CD4-positive, alpha-beta T cell treated with Interferon alpha-2 for 1 hour (primary cell): ENCODE data around the gene CXorf58.
"Not testable (repeated sequence)": the region's sequence is repeated elsewhere in the genome, so short reads cannot be mapped to it uniquely, and the experiment has no call there.

Source experiments
- DNase-seq, 2 donors: peaks; one replicate each; pipeline ENCODE4 v3.0.0-alpha.2; 2020 to 2022

Gene CXorf58

GRCh38 chrX:23959781-23960180 lies 52.0 kb downstream of the CXorf58 start:
- DNase-seq = peak in 1 of 2 donors; percentile 9

- no peak for DNase-seq
Observed at GRCh38 chrX:23964191-23964590, 56.4 kb downstream of the CXorf58 start.

- not testable (repeated sequence) for DNase-seq
Observed at GRCh38 chrX:23965630-23966029, 57.8 kb downstream of the CXorf58 start.

GRCh38 chrX:23978491-23978890 lies 70.7 kb downstream of the CXorf58 start:
- DNase-seq = no peak

GRCh38 chrX:23980011-23980441 lies 72.2 kb downstream of the CXorf58 start:
- DNase-seq = no peak

GRCh38 chrX:23981222-23981621 lies 73.4 kb downstream of the CXorf58 start:
- no peak for DNase-seq

- DNase-seq = no peak
Observed at GRCh38 chrX:23981711-23982110, 73.9 kb downstream of the CXorf58 start.

GRCh38 chrX:23982891-23983290 lies 75.1 kb downstream of the CXorf58 start:
- no peak for DNase-seq
